HG03442 (cell line): Measurements from ENCODE around the gene BMPER.

Experiments used
- ATAC-seq: cut with Tn5 transposase; IDR thresholded peaks from one replicate; pipeline ENCODE4 v1.9.1; 2021; ENCODE audit warnings: mild to moderate bottlenecking, moderate library complexity; ENCODE audit not compliant: unreplicated experiment

BMPER gene

DNA sequence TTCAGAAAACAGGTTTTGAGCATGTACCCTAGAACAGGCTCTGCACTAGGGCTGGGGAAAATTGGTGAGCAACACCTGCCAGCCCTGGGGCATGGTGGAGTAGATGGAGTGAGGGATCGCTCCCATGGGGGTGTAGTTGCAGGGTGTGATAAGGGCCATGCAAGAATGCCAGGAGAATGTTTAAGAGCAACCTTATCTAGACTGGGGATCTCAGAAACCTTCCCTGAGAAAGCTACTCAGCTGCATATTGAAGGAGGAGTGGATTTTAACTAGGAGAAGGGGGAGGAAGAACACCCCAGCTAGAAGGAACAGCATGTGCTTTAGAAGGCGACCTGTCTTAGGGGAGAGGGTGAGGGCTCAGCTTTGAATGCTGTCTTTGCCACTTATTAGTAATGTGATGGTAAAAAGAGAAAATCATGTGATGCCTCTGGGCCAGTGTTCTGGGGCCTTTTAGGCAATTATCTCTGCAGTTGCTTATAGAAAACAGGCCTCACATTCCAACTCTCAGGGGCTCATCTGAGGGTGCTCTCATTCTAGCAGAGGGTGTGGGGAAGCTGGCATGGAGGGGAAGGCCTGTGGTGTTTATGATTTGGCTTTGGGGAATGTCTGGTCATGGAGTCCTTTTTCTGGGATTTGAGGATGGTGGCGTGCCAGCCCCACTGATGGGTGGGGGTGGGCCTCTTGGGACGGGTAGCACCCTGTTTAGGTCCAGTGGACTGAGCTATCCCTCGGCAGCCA, 225.4 kb downstream of the BMPER start:
- ATAC-seq, result no peak

DNA sequence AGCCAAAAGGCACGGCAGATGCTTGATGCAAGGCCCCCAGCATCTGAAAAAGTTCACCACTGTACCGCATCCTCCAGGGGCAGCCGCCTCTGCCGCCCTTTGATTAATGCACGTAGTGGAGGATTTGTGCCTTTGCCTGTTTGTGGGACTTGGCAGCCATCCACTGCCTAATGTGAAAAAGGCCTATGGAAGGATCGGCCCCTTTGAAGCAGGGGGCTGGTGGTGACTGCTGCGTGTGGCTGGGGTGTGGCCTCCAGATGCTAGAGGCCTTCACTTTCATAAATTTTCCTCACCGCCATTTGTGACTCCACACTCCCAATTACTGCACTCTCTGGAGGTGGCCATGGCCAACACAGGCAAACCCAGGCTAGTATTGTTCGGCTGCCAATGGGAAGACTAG, 226.0 kb downstream of the BMPER start:
- no peak for ATAC-seq

DNA sequence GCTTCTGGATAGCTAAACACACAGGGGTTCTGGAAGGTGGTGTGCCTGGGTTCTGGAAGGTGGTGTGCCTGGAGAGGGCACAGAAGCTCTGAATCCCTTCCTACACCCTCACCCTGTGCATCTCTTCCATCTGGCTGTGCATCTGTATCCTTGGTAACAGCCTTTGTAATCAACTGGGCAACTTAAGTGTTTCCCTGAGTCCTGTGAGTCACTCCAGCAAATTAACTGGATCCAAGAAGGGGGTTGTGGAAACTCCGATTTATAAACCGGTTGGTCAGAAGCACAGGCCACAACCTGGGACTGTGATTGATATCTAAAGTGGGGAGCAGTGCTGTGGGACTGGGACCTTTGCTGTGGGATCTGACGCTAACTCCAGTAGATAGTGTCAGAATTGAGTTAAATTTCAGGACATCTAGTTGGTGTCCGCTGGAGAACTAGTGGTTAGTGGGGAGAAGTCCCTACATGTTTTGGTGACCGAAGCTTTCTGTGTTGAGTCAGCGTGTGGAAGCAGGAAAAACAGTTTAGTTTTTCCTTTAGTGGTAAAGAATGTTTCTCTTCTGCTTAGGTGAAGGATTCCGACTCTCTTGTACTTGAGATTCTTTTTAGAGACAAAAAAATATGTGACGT, 228.1 kb downstream of the BMPER start:
- ATAC-seq, result no peak

DNA sequence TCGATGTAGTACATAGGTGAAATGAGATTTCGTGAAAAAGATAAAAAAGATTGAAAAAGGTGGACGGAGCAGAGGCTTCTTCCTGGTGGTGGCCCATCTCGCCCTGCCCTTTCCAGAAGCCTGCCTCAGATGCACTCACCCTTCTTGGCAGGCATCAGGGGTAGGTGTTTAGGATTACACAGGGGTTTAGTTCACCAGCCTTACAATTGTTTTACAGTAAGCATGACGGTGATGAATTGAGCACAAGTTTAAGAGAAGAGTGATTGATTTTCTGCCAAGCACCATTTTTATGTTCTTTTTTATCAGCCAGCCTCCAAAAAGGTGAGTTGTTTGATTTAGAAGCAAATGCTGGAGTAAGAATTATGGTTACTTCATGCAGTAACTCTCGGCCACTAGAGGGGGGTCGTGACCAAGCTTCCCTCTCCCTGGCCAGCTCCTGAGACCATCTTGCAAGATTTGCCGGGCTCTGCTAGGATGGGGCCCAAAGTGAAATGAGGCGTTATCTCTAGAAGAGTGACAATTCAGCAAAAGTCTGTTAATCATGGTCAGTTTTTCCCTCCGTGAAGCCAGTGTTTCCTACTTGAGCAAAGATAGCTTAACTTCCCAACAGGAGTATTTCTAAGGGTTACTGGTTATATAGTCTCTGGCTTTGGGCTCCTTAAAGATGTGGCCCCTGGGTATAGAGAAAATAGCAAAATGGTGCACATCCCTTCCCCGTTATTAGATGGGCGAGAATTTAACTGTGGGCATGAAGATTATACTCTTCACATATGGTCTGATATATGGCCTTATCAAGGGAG, 228.8 kb downstream of the BMPER start:
- ATAC-seq, result peak; percentile 53

DNA sequence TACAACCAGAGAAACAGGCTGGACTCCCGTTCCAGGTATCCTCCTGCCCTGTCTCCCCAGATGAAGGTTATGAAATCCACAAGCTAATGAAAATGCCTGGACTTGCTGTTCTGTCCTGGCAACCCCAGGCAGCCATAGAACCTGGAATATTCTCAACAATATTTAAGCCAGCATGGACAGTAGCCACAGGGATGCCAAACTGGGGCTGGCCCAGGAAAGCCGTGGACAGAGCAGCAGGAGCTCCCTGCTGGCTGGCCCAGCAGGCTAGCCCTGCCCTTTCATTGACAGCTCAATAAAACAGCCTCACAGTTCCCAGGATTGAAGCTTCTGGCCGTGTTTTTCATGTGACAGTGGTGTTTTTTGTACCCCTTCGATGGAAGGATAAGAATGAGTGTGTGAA, 230.6 kb downstream of the BMPER start:
- no peak for ATAC-seq

DNA sequence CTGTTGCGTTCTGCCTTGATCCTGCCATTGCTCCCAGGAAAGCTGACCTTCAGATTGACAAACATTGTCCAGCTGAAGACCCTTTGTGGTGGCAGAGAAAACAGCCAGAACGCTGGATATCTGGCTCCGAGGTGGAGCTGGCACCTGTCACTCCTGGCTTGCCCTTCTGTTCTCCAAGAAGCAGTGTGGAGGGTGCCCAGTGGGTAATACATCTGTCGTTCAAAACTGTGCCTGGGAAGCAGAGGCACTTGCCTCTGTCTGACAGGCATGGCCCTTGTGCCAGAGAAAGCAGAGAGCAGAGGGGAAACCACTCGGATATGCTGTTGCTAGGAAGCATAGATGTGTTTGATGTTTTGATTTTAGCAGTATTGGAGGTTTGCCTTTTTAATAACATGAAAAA, 231.4 kb downstream of the BMPER start:
- no peak for ATAC-seq

DNA sequence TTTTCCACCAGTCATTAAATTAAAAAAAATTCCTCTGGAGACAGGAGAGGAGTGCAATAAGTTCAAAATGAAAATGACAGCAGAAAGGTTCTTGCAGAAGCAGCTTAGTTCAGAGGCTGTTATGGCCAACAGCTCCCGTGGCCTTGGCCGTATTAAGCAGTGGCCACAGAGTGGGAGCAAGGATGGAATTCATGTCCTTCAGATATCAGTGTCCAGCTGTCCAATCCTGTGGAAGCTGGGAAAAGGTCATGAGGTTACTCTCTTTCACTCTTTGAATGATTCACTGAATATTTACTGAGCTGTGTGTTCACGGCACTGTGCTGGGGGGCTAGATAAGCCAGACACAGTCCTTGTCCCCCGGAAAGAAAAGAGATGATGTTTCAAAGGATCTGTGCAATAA, 231.8 kb downstream of the BMPER start:
- no peak for ATAC-seq

DNA sequence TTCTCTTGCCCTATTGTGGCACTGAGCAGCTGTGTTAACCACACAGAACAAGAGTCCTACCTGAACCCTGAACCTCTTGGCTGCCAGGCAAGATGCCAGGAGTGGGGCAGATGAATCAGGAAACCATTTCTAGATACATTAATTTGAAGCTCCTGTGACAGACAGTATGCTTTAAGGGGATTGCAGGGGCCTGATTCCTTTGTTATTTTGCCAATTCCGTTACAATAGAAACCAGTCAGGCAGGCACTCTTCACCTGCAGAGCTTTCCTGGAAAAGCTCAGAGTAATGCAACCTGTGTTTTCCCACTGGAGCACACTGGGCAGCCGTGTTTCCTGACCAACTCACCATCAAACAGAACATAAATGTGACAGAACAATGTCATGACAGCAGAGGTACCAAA, 233.1 kb downstream of the BMPER start:
- no peak for ATAC-seq

DNA sequence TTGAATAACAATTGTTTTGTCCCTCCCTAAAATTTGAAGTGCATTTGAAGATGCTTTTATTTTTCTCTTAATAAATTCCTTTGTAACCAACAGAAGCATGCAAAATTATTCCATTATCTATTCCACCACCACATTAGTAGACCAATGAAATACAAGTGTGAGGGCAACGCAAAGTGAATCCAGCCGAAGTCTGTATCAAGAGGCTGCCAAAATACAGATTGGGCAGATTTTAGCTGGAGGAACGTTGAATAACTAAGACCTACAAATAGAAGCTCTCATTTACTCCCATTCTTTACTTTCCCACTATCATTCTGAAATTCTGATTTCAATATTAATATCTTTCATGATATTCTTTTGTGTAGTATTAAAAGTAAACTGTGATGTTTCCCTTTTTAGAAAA, 233.7 kb downstream of the BMPER start:
- ATAC-seq, result no peak

DNA sequence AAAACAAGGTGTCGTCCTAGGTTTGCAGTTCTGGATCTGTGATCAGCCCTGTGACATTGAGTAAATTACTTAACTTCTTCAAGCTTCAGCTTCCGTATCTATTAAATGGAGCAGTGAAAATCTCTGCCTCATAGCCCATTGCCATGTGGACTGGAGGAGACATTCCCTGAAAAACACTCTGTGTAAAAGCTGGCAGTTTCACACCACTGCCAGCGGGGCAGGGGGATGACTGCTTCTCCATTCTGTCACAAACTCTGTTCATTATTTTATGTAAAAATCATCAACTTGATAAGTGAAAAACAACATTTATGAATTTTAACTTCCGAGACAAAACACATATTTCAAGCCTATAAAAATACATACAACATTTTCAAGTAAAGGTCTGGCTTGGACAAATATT, 234.7 kb downstream of the BMPER start:
- ATAC-seq, result no peak

DNA sequence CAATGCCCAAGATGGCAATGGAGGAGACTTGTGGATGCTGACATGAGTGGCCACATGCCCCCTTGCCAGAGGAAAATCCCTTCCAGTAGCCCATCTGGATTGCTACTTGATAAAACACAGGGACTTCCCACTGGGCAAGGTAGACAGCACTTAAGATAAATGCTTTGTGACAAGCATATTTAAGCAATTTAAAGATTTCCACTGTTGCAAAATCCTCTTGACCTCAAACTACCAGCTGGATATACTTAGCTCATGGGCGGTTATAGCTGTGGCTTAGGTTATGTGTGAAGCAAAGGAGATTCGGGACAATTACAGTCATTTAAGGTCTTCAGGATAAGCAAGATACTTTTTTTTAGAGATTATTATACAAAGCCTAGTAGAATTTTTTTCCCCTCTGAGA, 238.1 kb downstream of the BMPER start:
- no peak for ATAC-seq

DNA sequence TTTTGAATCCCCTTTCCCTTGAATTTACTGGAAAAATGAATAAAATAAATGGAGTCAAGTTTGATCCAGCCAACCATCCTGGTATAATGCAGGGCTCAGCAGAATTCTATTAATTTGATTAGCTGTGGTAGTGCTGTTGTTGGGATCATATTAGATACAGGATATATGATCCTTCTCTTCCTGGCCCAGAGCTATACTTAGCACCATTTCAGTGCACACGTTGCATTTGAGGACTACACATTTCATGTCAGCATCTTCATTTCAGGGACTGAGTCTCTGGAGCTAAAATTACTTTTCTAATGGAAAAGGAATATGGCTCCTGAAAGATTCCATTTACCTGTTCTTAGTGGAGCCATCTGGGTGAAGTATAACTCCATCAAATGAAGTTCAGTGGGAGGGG, 240.3 kb downstream of the BMPER start:
- ATAC-seq, result no peak

DNA sequence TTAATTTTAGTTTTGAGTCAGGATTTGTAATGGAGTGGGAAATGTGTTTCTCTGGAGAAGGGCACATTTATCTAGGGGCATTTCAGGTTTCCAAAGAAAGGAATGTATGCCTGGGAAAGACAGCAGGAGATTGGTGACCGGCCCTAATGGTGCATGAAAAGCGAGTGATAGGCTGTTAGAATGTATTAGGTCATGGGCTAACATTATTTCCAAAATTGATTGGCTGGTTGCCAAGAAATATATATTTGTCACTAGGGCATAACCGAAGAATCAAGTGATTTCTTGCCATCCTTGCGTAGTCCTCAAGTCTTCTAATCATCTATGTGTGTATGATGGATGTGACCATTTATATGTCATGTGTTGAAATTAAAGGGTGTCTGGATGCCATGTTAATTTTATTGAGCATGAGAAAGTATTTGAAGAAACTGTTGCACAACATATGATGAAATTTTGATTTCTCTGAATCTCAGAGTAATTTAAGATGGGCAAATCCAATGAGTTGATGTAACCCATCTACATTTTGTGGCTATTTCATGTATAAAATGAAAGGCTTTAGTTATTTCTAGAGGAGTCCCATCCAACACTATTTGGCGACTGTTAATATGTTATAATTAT, 248.4 kb downstream of the BMPER start:
- ATAC-seq, result no peak

DNA sequence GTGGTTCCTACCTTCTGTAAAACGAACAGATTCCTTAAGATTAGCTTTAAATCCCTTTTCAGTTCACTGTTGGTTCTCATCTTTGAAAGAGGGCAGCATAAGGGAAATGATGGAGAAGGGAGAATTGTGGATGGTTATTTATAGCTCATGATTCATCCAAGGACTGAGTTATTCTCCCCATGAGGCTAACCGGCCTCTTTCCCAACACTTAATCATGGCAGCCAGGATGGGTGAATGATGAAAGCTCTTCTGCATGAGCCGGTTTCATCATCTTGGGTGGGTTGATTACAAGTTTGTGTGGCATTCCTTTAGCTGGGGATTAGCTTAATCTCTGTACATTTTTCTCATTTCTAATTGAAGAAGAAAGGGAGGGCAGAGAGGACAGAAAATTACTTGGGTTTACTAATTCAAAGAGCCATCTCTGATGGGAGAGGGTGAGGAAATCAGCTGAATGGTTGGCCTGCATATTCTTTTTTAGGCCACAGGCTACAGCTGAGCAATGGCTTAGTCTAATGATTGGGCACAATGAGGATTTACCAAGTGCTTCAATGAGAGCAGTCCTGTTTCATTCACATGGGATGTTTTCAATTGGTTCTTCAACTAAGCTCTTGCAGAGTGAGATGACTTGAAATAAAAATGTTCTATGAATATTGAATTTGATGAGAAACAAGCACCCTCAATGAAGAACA, 250.0 kb downstream of the BMPER start:
- no peak for ATAC-seq

DNA sequence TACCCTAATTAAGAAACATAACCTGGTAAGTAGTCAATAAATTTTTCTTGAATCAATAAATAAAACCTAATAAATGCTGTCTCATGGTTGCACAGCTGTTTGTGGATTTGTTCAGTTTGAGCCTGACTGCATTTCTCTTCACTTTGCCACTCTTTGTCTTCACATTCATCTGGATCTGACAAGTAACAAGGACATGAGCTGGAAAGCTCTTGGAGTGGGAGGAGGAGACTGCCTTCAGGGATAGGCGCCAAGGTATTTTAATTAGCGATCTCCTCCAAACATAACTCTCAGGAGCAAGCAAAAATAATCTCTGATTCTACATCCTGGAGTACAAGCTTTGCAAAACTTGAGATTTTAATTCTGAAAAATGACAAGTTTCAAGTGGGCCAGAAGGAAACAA, 251.0 kb downstream of the BMPER start:
- ATAC-seq, result no peak

DNA sequence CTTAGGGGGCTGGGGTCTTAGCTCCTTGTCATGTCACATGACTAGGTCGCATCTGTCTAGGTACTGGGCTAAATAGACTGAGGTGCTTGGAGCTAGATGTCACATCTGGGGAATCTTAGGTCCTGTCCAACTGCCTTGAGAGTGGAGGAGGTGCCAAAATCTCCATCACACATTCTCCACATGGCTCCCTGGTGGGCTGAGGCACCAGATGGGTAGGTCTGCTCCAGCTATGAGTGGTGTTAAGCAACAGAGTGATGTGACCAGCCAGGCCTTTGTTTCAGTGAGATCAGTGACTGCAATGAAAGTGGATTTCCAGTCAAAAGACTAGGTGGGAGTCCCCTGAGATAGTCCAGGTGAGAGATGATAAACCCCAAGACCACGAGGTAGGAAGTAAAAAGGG, 251.8 kb downstream of the BMPER start:
- no peak for ATAC-seq

DNA sequence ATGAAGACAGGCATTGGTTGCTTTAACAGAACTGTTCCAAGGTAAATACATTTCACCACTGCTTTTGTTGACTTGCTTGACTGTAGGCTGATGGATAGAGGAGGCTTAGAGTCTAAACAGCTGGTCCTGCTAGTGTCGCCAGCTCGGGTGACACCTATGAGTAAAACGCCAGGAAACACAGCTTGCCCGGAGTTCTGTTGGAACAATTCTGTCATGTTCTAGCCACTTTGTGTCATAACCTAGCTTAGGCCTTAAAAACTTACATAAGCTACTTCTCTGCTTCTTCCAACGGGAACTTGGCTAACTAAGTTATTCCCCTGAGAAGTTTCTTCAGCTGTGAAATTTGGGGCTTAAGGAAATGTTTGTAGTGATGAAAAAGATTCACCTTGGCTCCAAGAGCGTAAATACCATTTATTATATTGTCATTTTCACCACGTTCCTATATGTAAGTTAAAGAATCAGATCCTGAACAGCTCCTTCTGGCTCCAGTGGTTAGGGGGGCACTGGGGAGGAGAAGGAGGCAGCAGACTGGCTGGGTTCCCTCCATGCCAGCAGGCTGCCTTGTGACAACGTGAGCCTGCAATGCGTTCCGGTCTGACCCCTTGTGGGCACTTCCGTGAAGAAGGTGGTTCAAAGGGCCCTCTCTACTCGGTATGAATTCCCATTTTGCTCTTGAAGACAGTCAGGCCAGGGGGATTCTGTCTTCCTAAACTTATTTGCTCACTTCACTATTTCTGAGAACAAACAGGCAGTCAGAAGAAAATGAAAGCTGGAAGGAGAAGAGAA, 253.2 kb downstream of the BMPER start:
- no peak for ATAC-seq

DNA sequence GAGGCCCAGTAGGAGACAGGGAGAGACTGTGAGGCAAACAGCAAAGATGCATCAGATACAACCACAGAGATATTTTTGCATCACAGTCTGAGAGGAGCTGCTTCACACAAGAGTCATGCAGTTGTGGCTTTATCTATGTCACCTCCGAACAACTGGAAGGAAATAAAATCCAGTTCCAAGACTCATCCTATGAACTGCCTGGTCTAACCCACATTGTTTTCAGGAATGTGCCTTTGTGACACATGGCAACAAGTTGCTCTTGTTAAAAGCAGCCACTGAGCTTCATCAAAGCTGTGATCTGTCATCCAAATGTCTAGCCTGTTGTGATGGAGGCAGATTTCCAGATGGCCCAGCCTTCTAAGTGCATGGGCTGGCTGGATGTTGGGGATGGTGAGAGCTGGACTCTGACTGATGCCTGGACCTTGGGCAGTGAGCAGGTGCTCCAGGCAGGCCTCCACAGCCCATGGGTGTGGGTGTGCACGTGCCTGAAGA, 255.0 kb downstream of the BMPER start:
- ATAC-seq, result no peak

DNA sequence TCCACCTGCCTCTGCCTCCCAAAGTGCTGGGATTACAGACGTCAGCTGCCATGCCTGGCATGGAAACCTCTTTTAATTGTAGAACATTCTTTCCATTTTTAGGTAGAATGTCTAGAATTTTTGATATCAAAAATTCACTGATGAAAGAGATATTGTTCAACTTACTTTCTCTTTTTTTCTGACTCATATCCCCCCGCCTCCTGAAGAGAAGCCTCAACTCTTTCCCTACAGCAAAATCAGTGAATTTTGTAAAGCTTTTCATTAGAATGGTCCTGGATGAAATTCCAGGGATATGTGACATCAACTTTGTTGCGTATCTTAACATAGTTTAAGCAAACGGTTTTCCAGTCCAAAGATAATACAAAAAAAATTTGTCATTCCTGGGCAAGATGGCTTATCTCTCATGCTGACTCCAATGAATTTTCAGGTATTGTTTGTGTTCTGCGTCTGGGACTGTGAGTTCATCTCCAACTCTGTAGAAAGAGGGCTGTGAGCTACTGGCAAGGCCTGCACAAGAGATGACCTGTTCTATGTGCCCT, 256.8 kb downstream of the BMPER start:
- no peak for ATAC-seq

DNA sequence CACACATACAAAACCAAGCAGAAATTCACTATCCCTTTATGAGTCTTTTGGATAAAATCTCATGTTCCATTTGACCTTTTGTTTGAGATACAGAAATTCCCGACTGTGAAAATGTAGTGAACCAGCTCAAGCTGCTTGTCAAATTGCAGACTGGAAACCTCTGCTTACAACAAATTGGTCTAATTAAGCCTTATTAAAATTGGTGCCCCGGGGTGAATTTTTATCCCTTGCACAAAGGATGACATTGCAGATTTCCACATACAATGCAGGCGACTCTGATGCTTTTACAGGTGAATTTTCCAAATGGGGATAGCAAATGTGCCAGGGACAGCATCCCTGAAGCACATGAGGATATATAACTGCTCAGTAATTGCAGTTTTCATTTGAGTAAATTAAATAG, 257.3 kb downstream of the BMPER start:
- no peak for ATAC-seq
